GM19351 (cell line): ENCODE results near the gene PARP12.

Experiments
- ATAC-seq: cut with Tn5 transposase; IDR thresholded peaks from one replicate; pipeline ENCODE4 v1.9.1; 2021; ENCODE audit warnings: mild to moderate bottlenecking, moderate library complexity; ENCODE audit not compliant: unreplicated experiment

Gene PARP12

GRCh38 chr7:140017034-140017433, 45.7 kb downstream of the PARP12 start:
- ATAC-seq, result no peak

- no peak for ATAC-seq
Measured at GRCh38 chr7:140016540-140016939, 46.2 kb downstream of the PARP12 start.

- no peak for ATAC-seq
Measured at GRCh38 chr7:140015471-140015970, 47.2 kb downstream of the PARP12 start.

GRCh38 chr7:140014123-140014522, 48.6 kb downstream of the PARP12 start:
- no peak for ATAC-seq

GRCh38 chr7:140013676-140014075, 49.1 kb downstream of the PARP12 start:
- ATAC-seq, result no peak

- no peak for ATAC-seq
Measured at GRCh38 chr7:140010194-140010895, 52.4 kb downstream of the PARP12 start.

- no peak for ATAC-seq
Measured at GRCh38 chr7:140009735-140010134, 53.0 kb downstream of the PARP12 start.

- no peak for ATAC-seq
Measured at GRCh38 chr7:140008755-140009610, 53.8 kb downstream of the PARP12 start.

- no peak for ATAC-seq
Measured at GRCh38 chr7:140007051-140007690, 55.6 kb downstream of the PARP12 start.

GRCh38 chr7:140006600-140006999, 56.2 kb downstream of the PARP12 start:
- ATAC-seq, result no peak

GRCh38 chr7:140005754-140006503, 56.8 kb downstream of the PARP12 start:
- ATAC-seq, result no peak

- no peak for ATAC-seq
Measured at GRCh38 chr7:140005341-140005740, 57.4 kb downstream of the PARP12 start.

GRCh38 chr7:140004672-140005071, 58.1 kb downstream of the PARP12 start:
- ATAC-seq, result no peak

GRCh38 chr7:140003913-140004382, 58.8 kb downstream of the PARP12 start:
- ATAC-seq, result peak; percentile 60

- no peak for ATAC-seq
Measured at GRCh38 chr7:140000666-140001268, 62.0 kb downstream of the PARP12 start.

- no peak for ATAC-seq
Measured at GRCh38 chr7:139999516-139999915, 63.2 kb downstream of the PARP12 start.

GRCh38 chr7:139998572-139998971, 64.2 kb downstream of the PARP12 start:
- no peak for ATAC-seq

- ATAC-seq, result no peak
Measured at GRCh38 chr7:139995017-139995915, 67.5 kb downstream of the PARP12 start.

- ATAC-seq, result no peak
Measured at GRCh38 chr7:139994356-139994755, 68.4 kb downstream of the PARP12 start.
